SK-N-SH treated with all-trans-retinoic acid at 6 μM for 48 hours (cell line): ENCODE measurements around the gene FCRL6.

Experiments used
- ATAC-seq: fragments of 200-7000 bp; cut with Tn5 transposase; 3 replicates; pipeline ENCODE4 v1.9.1; 2020; ENCODE audit warnings: mild to moderate bottlenecking, moderate library complexity
- ARNTL ChIP-seq: fragments of 450-650 bp; formaldehyde crosslinking; IDR thresholded peaks from 2 replicates; pipeline ENCODE4 v1.5.0; 2020; ENCODE audit warnings: low read depth, mild to moderate bottlenecking, moderate library complexity, borderline replicate concordance
- BACH2 ChIP-seq: fragments of 250-450 bp; sonication (Bioruptor Pico); IDR thresholded peaks from 2 replicates; pipeline ENCODE4 v1.9.0; 2021; ENCODE audit warnings: mild to moderate bottlenecking, borderline replicate concordance
- CSDC2 ChIP-seq: fragments of 250-450 bp; sonication (Bioruptor Pico); IDR thresholded peaks from 2 replicates; pipeline ENCODE4 v1.5.0; 2020; ENCODE audit warnings: mild to moderate bottlenecking, moderate library complexity
- GLIS3 ChIP-seq: fragments of 250-450 bp; sonication (Bioruptor Pico); IDR thresholded peaks from 2 replicates; pipeline ENCODE4 v1.5.0; 2020; ENCODE audit warnings: mild to moderate bottlenecking, moderate library complexity
- ISL1 ChIP-seq: fragments of 250-450 bp; sonication (Bioruptor Pico); IDR thresholded peaks from 2 replicates; pipeline ENCODE4 v2.1.2; 2022; ENCODE audit warnings: mild to moderate bottlenecking, moderate library complexity
- OSR1 ChIP-seq: fragments of 250-450 bp; sonication (Bioruptor Pico); IDR thresholded peaks from 2 replicates; pipeline ENCODE4 v1.8.0; 2022; ENCODE audit warnings: moderate library complexity, mild to moderate bottlenecking, inconsistent platforms
- RARB ChIP-seq: fragments of 250-450 bp; sonication (Bioruptor Pico); IDR thresholded peaks from 2 replicates; pipeline ENCODE4 v1.8.0; 2021; ENCODE audit warnings: mild to moderate bottlenecking, moderate library complexity
- SNAI2 ChIP-seq: fragments of 250-450 bp; sonication (Bioruptor Pico); IDR thresholded peaks from 2 replicates; pipeline ENCODE4 v1.5.0; 2020; ENCODE audit warnings: mild to moderate bottlenecking, moderate library complexity
- TCF4 ChIP-seq: fragments of 250-450 bp; sonication (Bioruptor Pico); IDR thresholded peaks from 2 replicates; pipeline ENCODE4 v1.8.0; 2021; ENCODE audit warnings: mild to moderate bottlenecking, moderate library complexity, borderline replicate concordance
- TOX ChIP-seq: fragments of 250-450 bp; sonication (Bioruptor Pico); IDR thresholded peaks from 2 replicates; pipeline ENCODE4 v1.8.0; 2021; ENCODE audit warnings: mild to moderate bottlenecking, moderate library complexity, borderline replicate concordance
- ZC3H10 ChIP-seq: fragments of 250-450 bp; sonication (Bioruptor Pico); IDR thresholded peaks from 2 replicates; pipeline ENCODE4 v1.5.1; 2021; ENCODE audit warnings: mild to moderate bottlenecking, moderate library complexity
- ZFP3 ChIP-seq: fragments of 250-450 bp; sonication (Bioruptor Pico); IDR thresholded peaks from 2 replicates; pipeline ENCODE4 v1.5.0; 2020; ENCODE audit warnings: mild to moderate bottlenecking, moderate library complexity
- ZFP30 ChIP-seq: fragments of 450-650 bp; formaldehyde crosslinking; IDR thresholded peaks from 2 replicates; pipeline ENCODE4 v1.5.0; 2022; ENCODE audit warnings: mild to moderate bottlenecking, moderate library complexity
- ZNF565 ChIP-seq: fragments of 450-650 bp; formaldehyde crosslinking; conservative IDR thresholded peaks from 2 replicates; pipeline ENCODE4 v1.5.0; 2020; ENCODE audit warnings: low read depth, mild to moderate bottlenecking, moderate library complexity
- ZNF70 ChIP-seq: fragments of 450-650 bp; formaldehyde crosslinking; IDR thresholded peaks from 2 replicates; pipeline ENCODE4 v1.5.0; 2020; ENCODE audit warnings: mild to moderate bottlenecking, moderate library complexity
- ZNF8 ChIP-seq: fragments of 450-650 bp; formaldehyde crosslinking; IDR thresholded peaks from 2 replicates; pipeline ENCODE4 v1.5.0; 2020; ENCODE audit warnings: mild to moderate bottlenecking, moderate library complexity
- TF ChIP-seq, protein P1 (sequence below): fragments of 250-450 bp; sonication (Bioruptor Pico); IDR thresholded peaks from 2 replicates; pipeline ENCODE4 v1.5.1; 2020; ENCODE audit warnings: low read depth, mild to moderate bottlenecking, moderate library complexity
- TF ChIP-seq, protein P2 (sequence below): fragments of 250-450 bp; sonication (Bioruptor Pico); IDR thresholded peaks from 2 replicates; pipeline ENCODE4 v1.8.0; 2020; ENCODE audit warnings: mild to moderate bottlenecking, moderate library complexity, borderline replicate concordance
- TF ChIP-seq, protein P3 (sequence below): fragments of 250-450 bp; sonication (Bioruptor Pico); IDR thresholded peaks from 2 replicates; pipeline ENCODE4 v1.8.0; 2021; ENCODE audit warnings: low read depth, mild to moderate bottlenecking, moderate library complexity, borderline replicate concordance
- TF ChIP-seq, protein P4 (sequence below): fragments of 250-450 bp; sonication (Bioruptor Pico); IDR thresholded peaks from 2 replicates; pipeline ENCODE4 v1.5.0; 2020; ENCODE audit warnings: mild to moderate bottlenecking, moderate library complexity
- TF ChIP-seq, protein P5 (sequence below): fragments of 250-450 bp; sonication (Bioruptor Pico); IDR thresholded peaks from 2 replicates; pipeline ENCODE4 v1.5.1; 2021; ENCODE audit warnings: mild to moderate bottlenecking, moderate library complexity

Gene FCRL6

DNA sequence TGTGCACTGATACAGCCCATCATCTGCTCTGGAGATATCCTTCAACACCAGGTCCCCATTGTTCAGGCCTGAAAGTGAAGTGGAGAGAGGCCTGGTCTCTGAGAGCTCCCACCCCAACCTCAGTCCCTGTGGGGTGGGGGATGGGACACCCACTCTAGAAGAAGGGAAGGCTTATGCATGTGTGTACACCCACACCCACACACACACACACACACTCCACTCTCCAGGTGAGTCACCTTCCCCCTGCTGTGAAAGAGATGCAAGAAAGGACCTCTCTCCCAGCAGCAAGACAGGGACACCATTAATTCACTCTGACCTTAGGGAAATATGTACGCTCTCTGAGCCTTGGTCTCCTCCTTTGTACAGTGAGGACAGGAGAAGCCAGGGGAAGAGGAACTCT lies 54.4 kb downstream of the FCRL6 start:
- no peak for TF ChIP-seq BACH2
- TF ChIP-seq RARB (CRISPR knock-in tag) = no peak
- TF ChIP-seq, protein P1, sequence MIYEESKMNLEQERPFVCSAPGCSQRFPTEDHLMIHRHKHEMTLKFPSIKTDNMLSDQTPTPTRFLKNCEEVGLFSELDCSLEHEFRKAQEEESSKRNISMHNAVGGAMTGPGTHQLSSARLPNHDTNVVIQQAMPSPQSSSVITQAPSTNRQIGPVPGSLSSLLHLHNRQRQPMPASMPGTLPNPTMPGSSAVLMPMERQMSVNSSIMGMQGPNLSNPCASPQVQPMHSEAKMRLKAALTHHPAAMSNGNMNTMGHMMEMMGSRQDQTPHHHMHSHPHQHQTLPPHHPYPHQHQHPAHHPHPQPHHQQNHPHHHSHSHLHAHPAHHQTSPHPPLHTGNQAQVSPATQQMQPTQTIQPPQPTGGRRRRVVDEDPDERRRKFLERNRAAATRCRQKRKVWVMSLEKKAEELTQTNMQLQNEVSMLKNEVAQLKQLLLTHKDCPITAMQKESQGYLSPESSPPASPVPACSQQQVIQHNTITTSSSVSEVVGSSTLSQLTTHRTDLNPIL = no peak
- no peak for TF ChIP-seq TCF4 (CRISPR knock-in tag)
- TF ChIP-seq GLIS3 (CRISPR knock-in tag) = no peak
- TF ChIP-seq ARNTL = no peak
- no peak for TF ChIP-seq ISL1
- no peak for TF ChIP-seq ZNF565
- TF ChIP-seq, protein P2, sequence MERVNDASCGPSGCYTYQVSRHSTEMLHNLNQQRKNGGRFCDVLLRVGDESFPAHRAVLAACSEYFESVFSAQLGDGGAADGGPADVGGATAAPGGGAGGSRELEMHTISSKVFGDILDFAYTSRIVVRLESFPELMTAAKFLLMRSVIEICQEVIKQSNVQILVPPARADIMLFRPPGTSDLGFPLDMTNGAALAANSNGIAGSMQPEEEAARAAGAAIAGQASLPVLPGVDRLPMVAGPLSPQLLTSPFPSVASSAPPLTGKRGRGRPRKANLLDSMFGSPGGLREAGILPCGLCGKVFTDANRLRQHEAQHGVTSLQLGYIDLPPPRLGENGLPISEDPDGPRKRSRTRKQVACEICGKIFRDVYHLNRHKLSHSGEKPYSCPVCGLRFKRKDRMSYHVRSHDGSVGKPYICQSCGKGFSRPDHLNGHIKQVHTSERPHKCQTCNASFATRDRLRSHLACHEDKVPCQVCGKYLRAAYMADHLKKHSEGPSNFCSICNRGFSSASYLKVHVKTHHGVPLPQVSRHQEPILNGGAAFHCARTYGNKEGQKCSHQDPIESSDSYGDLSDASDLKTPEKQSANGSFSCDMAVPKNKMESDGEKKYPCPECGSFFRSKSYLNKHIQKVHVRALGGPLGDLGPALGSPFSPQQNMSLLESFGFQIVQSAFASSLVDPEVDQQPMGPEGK (CRISPR knock-in tag) = no peak
- no peak for TF ChIP-seq TOX
- TF ChIP-seq, protein P3, sequence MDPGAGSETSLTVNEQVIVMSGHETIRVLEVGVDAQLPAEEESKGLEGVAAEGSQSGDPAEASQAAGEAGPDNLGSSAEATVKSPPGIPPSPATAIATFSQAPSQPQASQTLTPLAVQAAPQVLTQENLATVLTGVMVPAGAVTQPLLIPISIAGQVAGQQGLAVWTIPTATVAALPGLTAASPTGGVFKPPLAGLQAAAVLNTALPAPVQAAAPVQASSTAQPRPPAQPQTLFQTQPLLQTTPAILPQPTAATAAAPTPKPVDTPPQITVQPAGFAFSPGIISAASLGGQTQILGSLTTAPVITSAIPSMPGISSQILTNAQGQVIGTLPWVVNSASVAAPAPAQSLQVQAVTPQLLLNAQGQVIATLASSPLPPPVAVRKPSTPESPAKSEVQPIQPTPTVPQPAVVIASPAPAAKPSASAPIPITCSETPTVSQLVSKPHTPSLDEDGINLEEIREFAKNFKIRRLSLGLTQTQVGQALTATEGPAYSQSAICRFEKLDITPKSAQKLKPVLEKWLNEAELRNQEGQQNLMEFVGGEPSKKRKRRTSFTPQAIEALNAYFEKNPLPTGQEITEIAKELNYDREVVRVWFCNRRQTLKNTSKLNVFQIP (CRISPR knock-in tag) = no peak
- TF ChIP-seq, protein P4, sequence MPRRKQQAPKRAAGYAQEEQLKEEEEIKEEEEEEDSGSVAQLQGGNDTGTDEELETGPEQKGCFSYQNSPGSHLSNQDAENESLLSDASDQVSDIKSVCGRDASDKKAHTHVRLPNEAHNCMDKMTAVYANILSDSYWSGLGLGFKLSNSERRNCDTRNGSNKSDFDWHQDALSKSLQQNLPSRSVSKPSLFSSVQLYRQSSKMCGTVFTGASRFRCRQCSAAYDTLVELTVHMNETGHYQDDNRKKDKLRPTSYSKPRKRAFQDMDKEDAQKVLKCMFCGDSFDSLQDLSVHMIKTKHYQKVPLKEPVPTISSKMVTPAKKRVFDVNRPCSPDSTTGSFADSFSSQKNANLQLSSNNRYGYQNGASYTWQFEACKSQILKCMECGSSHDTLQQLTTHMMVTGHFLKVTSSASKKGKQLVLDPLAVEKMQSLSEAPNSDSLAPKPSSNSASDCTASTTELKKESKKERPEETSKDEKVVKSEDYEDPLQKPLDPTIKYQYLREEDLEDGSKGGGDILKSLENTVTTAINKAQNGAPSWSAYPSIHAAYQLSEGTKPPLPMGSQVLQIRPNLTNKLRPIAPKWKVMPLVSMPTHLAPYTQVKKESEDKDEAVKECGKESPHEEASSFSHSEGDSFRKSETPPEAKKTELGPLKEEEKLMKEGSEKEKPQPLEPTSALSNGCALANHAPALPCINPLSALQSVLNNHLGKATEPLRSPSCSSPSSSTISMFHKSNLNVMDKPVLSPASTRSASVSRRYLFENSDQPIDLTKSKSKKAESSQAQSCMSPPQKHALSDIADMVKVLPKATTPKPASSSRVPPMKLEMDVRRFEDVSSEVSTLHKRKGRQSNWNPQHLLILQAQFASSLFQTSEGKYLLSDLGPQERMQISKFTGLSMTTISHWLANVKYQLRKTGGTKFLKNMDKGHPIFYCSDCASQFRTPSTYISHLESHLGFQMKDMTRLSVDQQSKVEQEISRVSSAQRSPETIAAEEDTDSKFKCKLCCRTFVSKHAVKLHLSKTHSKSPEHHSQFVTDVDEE (CRISPR knock-in tag) = no peak
- TF ChIP-seq, protein P5, sequence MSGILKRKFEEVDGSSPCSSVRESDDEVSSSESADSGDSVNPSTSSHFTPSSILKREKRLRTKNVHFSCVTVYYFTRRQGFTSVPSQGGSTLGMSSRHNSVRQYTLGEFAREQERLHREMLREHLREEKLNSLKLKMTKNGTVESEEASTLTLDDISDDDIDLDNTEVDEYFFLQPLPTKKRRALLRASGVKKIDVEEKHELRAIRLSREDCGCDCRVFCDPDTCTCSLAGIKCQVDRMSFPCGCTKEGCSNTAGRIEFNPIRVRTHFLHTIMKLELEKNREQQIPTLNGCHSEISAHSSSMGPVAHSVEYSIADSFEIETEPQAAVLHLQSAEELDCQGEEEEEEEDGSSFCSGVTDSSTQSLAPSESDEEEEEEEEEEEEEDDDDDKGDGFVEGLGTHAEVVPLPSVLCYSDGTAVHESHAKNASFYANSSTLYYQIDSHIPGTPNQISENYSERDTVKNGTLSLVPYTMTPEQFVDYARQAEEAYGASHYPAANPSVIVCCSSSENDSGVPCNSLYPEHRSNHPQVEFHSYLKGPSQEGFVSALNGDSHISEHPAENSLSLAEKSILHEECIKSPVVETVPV (CRISPR knock-in tag) = no peak
- no peak for TF ChIP-seq ZC3H10 (CRISPR knock-in tag)
- no peak for TF ChIP-seq SNAI2 (CRISPR knock-in tag)
- no peak for TF ChIP-seq OSR1 (CRISPR knock-in tag)
- TF ChIP-seq ZNF70 (CRISPR knock-in tag) = no peak
- no peak for TF ChIP-seq ZFP3 (CRISPR knock-in tag)
- TF ChIP-seq ZFP30 (CRISPR knock-in tag) = no peak
- ATAC-seq = no peak

DNA sequence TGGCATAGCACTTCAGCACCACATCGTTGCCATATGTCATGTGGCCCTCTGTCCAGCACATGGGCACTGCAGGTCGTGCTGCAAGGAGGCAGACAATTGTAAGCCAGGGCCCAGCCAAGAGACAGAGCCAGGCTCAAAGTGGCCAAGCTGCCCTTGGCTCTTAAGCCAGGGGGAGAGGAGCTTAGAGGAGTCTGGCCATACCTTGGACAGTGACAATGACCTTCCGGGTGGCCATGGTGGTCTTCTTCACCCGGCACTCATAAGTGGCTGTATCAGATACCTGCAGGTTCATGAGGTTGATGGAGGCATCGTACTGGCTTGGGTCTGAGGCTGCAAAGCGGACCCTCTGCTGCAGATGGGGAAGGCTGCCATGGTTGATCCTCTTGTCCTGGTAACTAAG lies 55.7 kb downstream of the FCRL6 start:
- no peak for TF ChIP-seq ZFP3 (CRISPR knock-in tag)
- no peak for TF ChIP-seq CSDC2 (CRISPR knock-in tag)
- no peak for TF ChIP-seq ZNF565
- TF ChIP-seq ZNF8 (CRISPR knock-in tag) = no peak
- TF ChIP-seq, all 23 proteins: peak for 0
- no peak for ATAC-seq

DNA sequence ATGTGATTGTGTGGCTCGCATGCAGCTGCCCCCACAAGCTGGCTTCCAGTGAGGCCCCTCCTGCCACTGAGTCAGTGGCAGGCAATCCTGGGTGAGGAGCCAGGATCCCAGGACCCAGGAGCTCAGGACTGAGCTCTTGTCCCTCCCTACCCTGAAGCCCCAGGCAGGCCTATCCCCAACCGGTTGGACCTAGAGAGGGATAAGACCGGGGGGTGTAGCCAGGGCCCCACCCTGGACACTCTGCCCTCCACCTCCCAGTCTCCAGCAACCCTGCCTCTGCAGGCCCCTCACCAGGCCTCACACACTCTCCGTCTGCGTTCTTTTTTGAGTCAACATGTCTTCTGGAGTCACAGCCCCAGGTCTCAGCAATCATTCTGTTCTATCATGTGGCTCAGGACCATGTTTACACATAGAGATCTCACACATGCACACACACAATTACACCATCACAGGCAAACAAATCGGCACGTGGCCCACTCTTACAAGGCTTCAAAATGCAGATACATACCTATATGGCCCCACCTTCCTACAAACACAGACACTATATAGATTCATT lies 57.7 kb downstream of the FCRL6 start:
- no peak for ATAC-seq

More for the DNA sequence above, 57.7 kb downstream of the FCRL6 start:
- no peak for TF ChIP-seq CSDC2 (CRISPR knock-in tag)
- no peak for TF ChIP-seq ZFP30 (CRISPR knock-in tag)
- no peak for TF ChIP-seq ARNTL
- no peak for TF ChIP-seq ZC3H10 (CRISPR knock-in tag)
- TF ChIP-seq, protein P1 = no peak
- no peak for TF ChIP-seq ZNF70 (CRISPR knock-in tag)
- TF ChIP-seq ZNF8 (CRISPR knock-in tag) = no peak
- TF ChIP-seq OSR1 (CRISPR knock-in tag) = no peak
- TF ChIP-seq ISL1 = no peak
- TF ChIP-seq, protein P2 (CRISPR knock-in tag) = no peak
